ENCODE measurements around the gene XKR7. TPM values are rescaled to one million over a fixed set of nuclear protein-coding genes. Genes with fewer than 3 reads are reported as not detected.

Gene XKR7
- total RNA-seq, 1 experiment from 2014 or later, result 1.3 TPM

- peaks cover 15 to 24% of the 10 kb centered on the region in 2 experiments for H3K4me1 Mint-ChIP-seq
- no peak for DNase-seq
- Histone ChIP-seq H2BK15ac (ENCODE audit: low read depth, low read length) (no peak overlapping the region), H3K27ac (ENCODE audit: insufficient read length, low read depth, low read length) (no peak overlapping the region), H4K91ac (ENCODE audit: insufficient read length, low read depth, low read length) (no peak overlapping the region), H2BK12ac (ENCODE audit: insufficient read length, low read depth, low read length) (no peak overlapping the region), H3K4me1 (ENCODE audit: insufficient read depth, low read length) (no peaks in the 10 kb centered on the region), H4K5ac (ENCODE audit: insufficient read length, low read depth, low read length) (no peak overlapping the region), H4K8ac (replicated peaks; ENCODE audit: insufficient read length, low read depth, low read length) (no peak overlapping the region), H3K79me1 (ENCODE audit: insufficient read depth, low read depth, low read length, poor library complexity, severe bottlenecking) (no peaks in the 10 kb centered on the region), H3K14ac (ENCODE audit: insufficient read depth, low read length) (no peak overlapping the region), H3K9ac (ENCODE audit: extremely low read depth, insufficient read length, low read length) (no peak overlapping the region), H3K9me3 (ENCODE audit: control insufficient read depth, low read depth, low read length) (no peaks in the 10 kb centered on the region), H3K4ac (ENCODE audit: low read depth, low read length) (no peak overlapping the region), H3K18ac (ENCODE audit: insufficient read length, low read depth, low read length) (no peak overlapping the region), H3K23ac (ENCODE audit: insufficient read length, low read depth, low read length) (no peak overlapping the region), H3K23me2 (ENCODE audit: insufficient read length, low read depth, low read length, poor library complexity, severe bottlenecking) (peaks cover 3% of the 10 kb centered on the region), H3K56ac (ENCODE audit: insufficient read length, low read depth, low read length) (no peak overlapping the region), H4K20me1 (ENCODE audit: control insufficient read depth, insufficient read depth, insufficient read length) (no peaks in the 10 kb centered on the region), H2BK20ac (ENCODE audit: low read depth, low read length, poor library complexity, severe bottlenecking) (no peak overlapping the region), H3K27me3 (ENCODE audit: insufficient read depth, low read length) (no peaks in the 10 kb centered on the region), H2AK5ac (ENCODE audit: insufficient read length, low read length) (no peak overlapping the region), H2BK5ac (ENCODE audit: insufficient read length, low read length) (no peak overlapping the region), H3K79me2 (ENCODE audit: insufficient read depth, low read length) (no peaks in the 10 kb centered on the region), H3K4me2 (ENCODE audit: insufficient read depth, insufficient read length, low read length) (no peak overlapping the region), H2BK120ac (ENCODE audit: low read depth, low read length, poor library complexity, severe bottlenecking) (no peak overlapping the region), H2AFZ (ENCODE audit: low read length) (no peak overlapping the region), H3T11ph (ENCODE audit: low read length) (no peak overlapping the region)
- peaks cover 0 to 5% (median 4%) of the 10 kb centered on the region in 3 experiments; a peak in 3 of 7 replicates for H3K36me3 Mint-ChIP-seq (ENCODE audit: insufficient read depth in 1 of 3, low read depth in 3 of 3)
- peak; percentile 48; the same call in 2 of the 3 replicates for TF ChIP-seq CTCF (conservative IDR thresholded peaks at IDR 0.05)
- H3K4me3 Mint-ChIP-seq, result no peak overlapping the region
- peaks cover 0 to 4% of the 10 kb centered on the region in 2 experiments; a peak in 1 of 5 replicates for H3K9me3 Mint-ChIP-seq
- H3K27ac Mint-ChIP-seq, result peak overlapping the region in 2 of 3 experiments; percentile 3 to 11; a peak in 1 of 7 replicates
- no CpG with 5 or more reads among the region's 9 CpGs for WGBS (ENCODE audit: extremely low coverage, insufficient read length, low lambda C conversion rate)
- peaks cover 40% of the 10 kb centered on the region for H3K27me3 Mint-ChIP-seq (ENCODE audit: low read depth)
These were observed 66.9 kb downstream of the XKR7 start for GRCh38 chr20:32034581-32035425.

Measured in H9 (cell line).